K562 (cell line): ENCODE measurements around the gene COL11A2. TPM values are rescaled to one million over a fixed set of nuclear protein-coding genes. Genes with fewer than 3 reads are reported as not detected.
A peak's percentile ranks its signal among the peaks of the same experiment; 100 is the strongest.

Source experiments
- ATF7 ChIP-seq: fragments of 450-650 bp; IDR thresholded peaks from 2 replicates; pipeline ENCODE4 v1.7.1; 2014; ENCODE audit warnings: mild to moderate bottlenecking, moderate library complexity
- CBFA2T3 ChIP-seq: fragments of 450-650 bp; IDR thresholded peaks from 2 replicates; pipeline ENCODE4 v1.6.1; 2017
- CXXC5 ChIP-seq: fragments of 250-450 bp; sonication (Bioruptor Pico); IDR thresholded peaks from 2 replicates; pipeline ENCODE4 v1.8.0; 2022; ENCODE audit warnings: inconsistent platforms, mild to moderate bottlenecking, moderate library complexity
- DEAF1 ChIP-seq: fragments of 450-650 bp; formaldehyde crosslinking; IDR thresholded peaks from 2 replicates; pipeline ENCODE4 v1.4.0; 2020; ENCODE audit warnings: mild to moderate bottlenecking, moderate library complexity
- GABPB1 ChIP-seq: sonication (generic); formaldehyde crosslinking; IDR thresholded peaks from 2 replicates; pipeline ENCODE4 v1.8.0; 2022; ENCODE audit warnings: mild to moderate bottlenecking, missing genetic modification reagents
- KDM5B ChIP-seq: fragments of 200-600 bp; sonication (generic); IDR thresholded peaks from 2 replicates; pipeline ENCODE4 v1.6.1; 2012; ENCODE audit warnings: low read depth, mild to moderate bottlenecking, moderate library complexity, low read length, control low read depth, inconsistent platforms; ENCODE audit not compliant: insufficient replicate concordance
- MAZ ChIP-seq, 2 experiments: fragments of 450-650 bp in 1 of 2; sonication (generic) in 1 of 2; formaldehyde crosslinking; IDR thresholded peaks in 1 of 2; conservative IDR thresholded peaks in 1 of 2; 2 replicates each; pipeline versions ENCODE4 v1.4.0 to v1.5.0; 2020; ENCODE audit warnings: mild to moderate bottlenecking in 1 of 2, missing genetic modification reagents in 1 of 2
- MCM2 ChIP-seq: fragments of 450-650 bp; IDR thresholded peaks from 2 replicates; pipeline ENCODE4 v1.6.1; 2017; ENCODE audit warnings: low read depth, mild to moderate bottlenecking
- MNT ChIP-seq, 2 experiments: fragments of 450-650 bp; conservative IDR thresholded peaks; 2 replicates each; pipeline ENCODE4 v1.6.1; 2017; ENCODE audit warnings: mild to moderate bottlenecking in 2 of 2, moderate library complexity in 2 of 2
- MXD1 ChIP-seq: fragments of 250-450 bp; sonication (Bioruptor Pico); IDR thresholded peaks from 2 replicates; pipeline ENCODE4 v1.8.0; 2021; ENCODE audit warnings: borderline replicate concordance, mild to moderate bottlenecking, moderate library complexity; ENCODE audit not compliant: poor library complexity, severe bottlenecking
- NBN ChIP-seq: fragments of 450-650 bp; IDR thresholded peaks from 2 replicates; pipeline ENCODE4 v1.6.1; 2016; ENCODE audit warnings: low read depth, mild to moderate bottlenecking
- NEUROD1 ChIP-seq: fragments of 150-350 bp; IDR thresholded peaks from 2 replicates; pipeline ENCODE4 v1.6.1; 2014; ENCODE audit warnings: borderline replicate concordance, low read length, low read depth; ENCODE audit not compliant: partially characterized antibody
- NFIX ChIP-seq: fragments of 250-450 bp; sonication (Bioruptor Pico); IDR thresholded peaks from 2 replicates; pipeline ENCODE4 v1.4.0; 2020; ENCODE audit warnings: low read depth, mild to moderate bottlenecking, moderate library complexity
- SMAD4 ChIP-seq: fragments of 250-450 bp; sonication (Bioruptor Pico); conservative IDR thresholded peaks from 2 replicates; pipeline ENCODE4 v1.8.0; 2021; ENCODE audit warnings: inconsistent platforms, mild to moderate bottlenecking, moderate library complexity
- SMC3 ChIP-seq: conservative IDR thresholded peaks from 2 replicates; pipeline ENCODE4 v1.6.1; 2011; ENCODE audit warnings: low read depth, low read length, improper control_type of control experiment; ENCODE audit not compliant: insufficient read depth
- SNIP1 ChIP-seq: fragments of 450-650 bp; IDR thresholded peaks from 2 replicates; pipeline ENCODE4 v1.7.1; 2017; ENCODE audit warnings: low read depth, mild to moderate bottlenecking
- TRIM28 ChIP-seq: fragments of 450-650 bp; IDR thresholded peaks from 2 replicates; pipeline ENCODE4 v1.6.1; 2017
- ZNF347 ChIP-seq: fragments of 450-650 bp; formaldehyde crosslinking; IDR thresholded peaks from 2 replicates; pipeline ENCODE4 v1.4.0; 2020; ENCODE audit warnings: low read depth, mild to moderate bottlenecking, moderate library complexity
- polyA plus RNA-seq, 8 experiments: library from polyadenylated mRNA; depleted of rRNA in 4 of 8; stranded (reverse) in 5 of 8; unstranded in 3 of 8; fragments of >200 nt; fragmentation: Nextera tagmentation in 2 of 8; fragmentation: Illumina TruSeq in 1 of 8; extraction: Ambion mirVana in 2 of 8; extraction: Trizol in 1 of 8; gene quantifications; 2 replicates each; pipeline versions ENCODE4 v1.2.1 to v1.2.3, GENCODE V29; 2011 to 2014; ENCODE audit warnings: inconsistent platforms in 1 of 8, missing spikeins in 1 of 8
- total RNA-seq, 7 experiments: library from RNA; depleted of rRNA in 6 of 7; stranded (reverse); fragments of >200 nt in 6 of 7; fragmentation: Illumina TruSeq in 2 of 7; extraction: Trizol in 2 of 7; gene quantifications; 2 replicates each; pipeline versions ENCODE4 v1.2.1 to v1.2.3, GENCODE V29; 2011 to 2021; ENCODE audit warnings: low replicate concordance in 1 of 7
- TF ChIP-seq, protein P1 (sequence below): fragments of 450-650 bp; IDR thresholded peaks from 2 replicates; pipeline ENCODE4 v1.6.1; 2018; ENCODE audit not compliant: partially characterized antibody

The COL11A2 gene
- total and polyA plus RNA-seq, 9 of the 15 experiments (the other 6 are each of a cell fraction or from before 2014, with no cell fraction given): 0.04 to 0.35 (median 0.09) TPM; not detected in 1

GRCh38 chr6:33161354-33162331 lies 30.6 kb downstream of the COL11A2 start (continued):
- TF ChIP-seq DEAF1 (CRISPR knock-in tag) (peak; percentile 47; the same call in 1 of the 2 replicates), SMC3 (peak; percentile 74; the same call in 1 of the 2 replicates), KDM5B (no peak), MCM2 (no peak), NFIX (no peak), ATF7 (0 out of 2 replicates have a peak, but pooled peaks have one; percentile 21), CXXC5 (CRISPR knock-in tag) (peak; percentile 64), CBFA2T3 (no peak), ZNF347 (CRISPR knock-in tag) (no peak), MNT (conservative IDR thresholded peaks at IDR 0.05) (peak in 1 of 2 experiments; percentile 62; a peak in 3 of 4 replicates), GABPB1 (CRISPR knock-in tag) (no peak; the same call in 1 of the 2 replicates), SMAD4 (CRISPR knock-in tag) (peak; percentile 95), TRIM28 (0 out of 2 replicates have a peak, but pooled peaks have one; percentile 33), NEUROD1 (peak; percentile 33), MXD1 (CRISPR knock-in tag) (no peak), SNIP1 (no peak), MAZ (CRISPR knock-in tag; conservative IDR thresholded peaks at IDR 0.05 in 1 of 2, IDR thresholded peaks at IDR 0.05 in 1 of 2) (peak; percentile 76 to 85; a peak in 3 of 4 replicates), NBN (0 out of 2 replicates have a peak, but pooled peaks have one; percentile 27)
- TF ChIP-seq, protein P1, sequence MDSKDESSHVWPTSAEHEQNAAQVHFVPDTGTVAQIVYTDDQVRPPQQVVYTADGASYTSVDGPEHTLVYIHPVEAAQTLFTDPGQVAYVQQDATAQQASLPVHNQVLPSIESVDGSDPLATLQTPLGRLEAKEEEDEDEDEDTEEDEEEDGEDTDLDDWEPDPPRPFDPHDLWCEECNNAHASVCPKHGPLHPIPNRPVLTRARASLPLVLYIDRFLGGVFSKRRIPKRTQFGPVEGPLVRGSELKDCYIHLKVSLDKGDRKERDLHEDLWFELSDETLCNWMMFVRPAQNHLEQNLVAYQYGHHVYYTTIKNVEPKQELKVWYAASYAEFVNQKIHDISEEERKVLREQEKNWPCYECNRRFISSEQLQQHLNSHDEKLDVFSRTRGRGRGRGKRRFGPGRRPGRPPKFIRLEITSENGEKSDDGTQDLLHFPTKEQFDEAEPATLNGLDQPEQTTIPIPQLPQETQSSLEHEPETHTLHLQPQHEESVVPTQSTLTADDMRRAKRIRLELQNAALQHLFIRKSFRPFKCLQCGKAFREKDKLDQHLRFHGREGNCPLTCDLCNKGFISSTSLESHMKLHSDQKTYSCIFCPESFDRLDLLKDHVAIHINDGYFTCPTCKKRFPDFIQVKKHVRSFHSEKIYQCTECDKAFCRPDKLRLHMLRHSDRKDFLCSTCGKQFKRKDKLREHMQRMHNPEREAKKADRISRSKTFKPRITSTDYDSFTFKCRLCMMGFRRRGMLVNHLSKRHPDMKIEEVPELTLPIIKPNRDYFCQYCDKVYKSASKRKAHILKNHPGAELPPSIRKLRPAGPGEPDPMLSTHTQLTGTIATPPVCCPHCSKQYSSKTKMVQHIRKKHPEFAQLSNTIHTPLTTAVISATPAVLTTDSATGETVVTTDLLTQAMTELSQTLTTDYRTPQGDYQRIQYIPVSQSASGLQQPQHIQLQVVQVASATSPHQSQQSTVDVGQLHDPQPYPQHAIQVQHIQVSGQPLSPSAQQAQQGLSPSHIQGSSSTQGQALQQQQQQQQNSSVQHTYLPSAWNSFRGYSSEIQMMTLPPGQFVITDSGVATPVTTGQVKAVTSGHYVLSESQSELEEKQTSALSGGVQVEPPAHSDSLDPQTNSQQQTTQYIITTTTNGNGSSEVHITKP: peak; percentile 22
